ENCODE results near the gene ATP11A.

The ATP11A gene

GRCh38 chr13:112895521-112896465 lies 206.0 kb downstream of the ATP11A start:
- Histone ChIP-seq H3K4me1 (ENCODE audit: control insufficient read depth, low read depth, low read length) (peaks cover 8% of the 10 kb centered on the region), H3K4me2 (ENCODE audit: low read length) (no peak overlapping the region), H3K79me1 (ENCODE audit: low read length) (no peaks in the 10 kb centered on the region), H3K4me3 (ENCODE audit: low read length) (no peak overlapping the region), H3K36me3 (ENCODE audit: control insufficient read depth, insufficient read depth, low read length) (no peaks in the 10 kb centered on the region), H3K4ac (ENCODE audit: low read depth, low read length) (no peak overlapping the region), H3K9ac (ENCODE audit: low read length) (no peak overlapping the region), H3K56ac (ENCODE audit: low read length) (no peak overlapping the region), H2AK5ac (ENCODE audit: low read length) (no peak overlapping the region), H4K5ac (ENCODE audit: low read length) (no peak overlapping the region), H3K27me3 (ENCODE audit: insufficient read depth, low read length, poor library complexity) (no peaks in the 10 kb centered on the region), H3K27ac (ENCODE audit: low read depth, low read length) (no peak overlapping the region), H2BK5ac (ENCODE audit: low read length) (no peak overlapping the region), H2BK120ac (ENCODE audit: low read depth, low read length) (no peak overlapping the region), H2BK15ac (replicated peaks; ENCODE audit: low read depth) (no peak overlapping the region), H4K8ac (ENCODE audit: low read depth, low read length) (no peak overlapping the region), H3K23ac (ENCODE audit: low read length) (no peak overlapping the region), H3K18ac (ENCODE audit: low read length) (no peak overlapping the region), H3K79me2 (ENCODE audit: control insufficient read depth, insufficient read depth, low read length) (no peaks in the 10 kb centered on the region)
- DNase-seq, result no peak
- WGBS (ENCODE audit: extremely low coverage, insufficient coverage, low lambda C conversion rate), result no CpG with 5 or more reads among the region's 29 CpGs

GRCh38 chr13:112896736-112897602 lies 207.1 kb downstream of the ATP11A start:
- no peaks in the 10 kb centered on the region for H3K36me3 ChIP-seq (ENCODE audit: control insufficient read depth, insufficient read depth, low read length)
- no CpG with 5 or more reads among the region's 27 CpGs for WGBS (ENCODE audit: extremely low coverage, insufficient coverage, low lambda C conversion rate)
- DNase-seq, result no peak

GRCh38 chr13:112897603-112897955 lies 207.7 kb downstream of the ATP11A start:
- Histone ChIP-seq H3K79me2 (ENCODE audit: control insufficient read depth, insufficient read depth, low read length) (no peaks in the 10 kb centered on the region), H3K4ac (ENCODE audit: low read depth, low read length) (no peak overlapping the region), H3K36me3 (ENCODE audit: control insufficient read depth, insufficient read depth, low read length) (no peaks in the 10 kb centered on the region), H3K23ac (ENCODE audit: low read length) (no peak overlapping the region), H4K5ac (ENCODE audit: low read length) (no peak overlapping the region), H3K9ac (ENCODE audit: low read length) (no peak overlapping the region), H3K56ac (ENCODE audit: low read length) (no peak overlapping the region), H3K18ac (ENCODE audit: low read length) (no peak overlapping the region), H3K79me1 (ENCODE audit: low read length) (no peaks in the 10 kb centered on the region), H2AK5ac (ENCODE audit: low read length) (no peak overlapping the region), H3K4me3 (ENCODE audit: low read length) (no peak overlapping the region), H2BK120ac (ENCODE audit: low read depth, low read length) (no peak overlapping the region), H3K4me1 (ENCODE audit: control insufficient read depth, low read depth, low read length) (peaks cover 5% of the 10 kb centered on the region), H3K27me3 (ENCODE audit: insufficient read depth, low read length, poor library complexity) (no peaks in the 10 kb centered on the region), H3K4me2 (ENCODE audit: low read length) (no peak overlapping the region), H2BK5ac (ENCODE audit: low read length) (no peak overlapping the region), H3K27ac (ENCODE audit: low read depth, low read length) (no peak overlapping the region), H2BK15ac (replicated peaks; ENCODE audit: low read depth) (no peak overlapping the region), H4K8ac (ENCODE audit: low read depth, low read length) (no peak overlapping the region)
- DNase-seq, result no peak
- WGBS (ENCODE audit: extremely low coverage, insufficient coverage, low lambda C conversion rate), result no CpG with 5 or more reads among the region's 6 CpGs

More at GRCh38 chr13:112896736-112897602, 207.1 kb downstream of the ATP11A start:
- Histone ChIP-seq H3K56ac (ENCODE audit: low read length) (no peak overlapping the region), H4K8ac (ENCODE audit: low read depth, low read length) (no peak overlapping the region), H3K79me1 (ENCODE audit: low read length) (no peaks in the 10 kb centered on the region), H3K9ac (ENCODE audit: low read length) (no peak overlapping the region), H3K4me1 (ENCODE audit: control insufficient read depth, low read depth, low read length) (peaks cover 5% of the 10 kb centered on the region), H3K4ac (ENCODE audit: low read depth, low read length) (no peak overlapping the region), H3K27me3 (ENCODE audit: insufficient read depth, low read length, poor library complexity) (no peaks in the 10 kb centered on the region), H3K4me3 (ENCODE audit: low read length) (no peak overlapping the region), H4K5ac (ENCODE audit: low read length) (no peak overlapping the region), H3K23ac (ENCODE audit: low read length) (no peak overlapping the region), H3K4me2 (ENCODE audit: low read length) (no peak overlapping the region), H2BK5ac (ENCODE audit: low read length) (no peak overlapping the region), H3K79me2 (ENCODE audit: control insufficient read depth, insufficient read depth, low read length) (no peaks in the 10 kb centered on the region), H3K18ac (ENCODE audit: low read length) (no peak overlapping the region), H2BK120ac (ENCODE audit: low read depth, low read length) (no peak overlapping the region), H2AK5ac (ENCODE audit: low read length) (no peak overlapping the region), H2BK15ac (replicated peaks; ENCODE audit: low read depth) (no peak overlapping the region), H3K27ac (ENCODE audit: low read depth, low read length) (no peak overlapping the region)

- WGBS (ENCODE audit: extremely low coverage, insufficient coverage, low lambda C conversion rate), result no CpG with 5 or more reads among the region's 39 CpGs
- Histone ChIP-seq H3K4me1 (ENCODE audit: control insufficient read depth, low read depth, low read length) (peaks cover 5% of the 10 kb centered on the region), H2AK5ac (ENCODE audit: low read length) (no peak overlapping the region), H3K27ac (ENCODE audit: low read depth, low read length) (no peak overlapping the region), H3K4me2 (ENCODE audit: low read length) (no peak overlapping the region), H2BK120ac (ENCODE audit: low read depth, low read length) (no peak overlapping the region), H3K79me1 (ENCODE audit: low read length) (no peaks in the 10 kb centered on the region), H4K8ac (ENCODE audit: low read depth, low read length) (no peak overlapping the region), H3K4ac (ENCODE audit: low read depth, low read length) (no peak overlapping the region), H2BK5ac (ENCODE audit: low read length) (no peak overlapping the region), H3K27me3 (ENCODE audit: insufficient read depth, low read length, poor library complexity) (no peaks in the 10 kb centered on the region), H2BK15ac (replicated peaks; ENCODE audit: low read depth) (no peak overlapping the region), H3K4me3 (ENCODE audit: low read length) (no peak overlapping the region), H3K36me3 (ENCODE audit: control insufficient read depth, insufficient read depth, low read length) (no peaks in the 10 kb centered on the region), H3K18ac (ENCODE audit: low read length) (no peak overlapping the region), H3K79me2 (ENCODE audit: control insufficient read depth, insufficient read depth, low read length) (no peaks in the 10 kb centered on the region), H4K5ac (ENCODE audit: low read length) (no peak overlapping the region), H3K56ac (ENCODE audit: low read length) (no peak overlapping the region), H3K9ac (ENCODE audit: low read length) (no peak overlapping the region), H3K23ac (ENCODE audit: low read length) (no peak overlapping the region)
- DNase-seq, result no peak
Observed at GRCh38 chr13:112897956-112898620, 208.2 kb downstream of the ATP11A start.

- Histone ChIP-seq H3K4me3 (ENCODE audit: low read length) (no peak overlapping the region), H3K79me1 (ENCODE audit: low read length) (no peaks in the 10 kb centered on the region), H3K23ac (ENCODE audit: low read length) (no peak overlapping the region), H2BK15ac (replicated peaks; ENCODE audit: low read depth) (no peak overlapping the region), H2BK5ac (ENCODE audit: low read length) (no peak overlapping the region), H3K4me1 (ENCODE audit: control insufficient read depth, low read depth, low read length) (no peaks in the 10 kb centered on the region), H4K5ac (ENCODE audit: low read length) (no peak overlapping the region), H2AK5ac (ENCODE audit: low read length) (no peak overlapping the region), H3K27me3 (ENCODE audit: insufficient read depth, low read length, poor library complexity) (no peaks in the 10 kb centered on the region), H3K56ac (ENCODE audit: low read length) (no peak overlapping the region), H3K36me3 (ENCODE audit: control insufficient read depth, insufficient read depth, low read length) (no peaks in the 10 kb centered on the region), H3K4me2 (ENCODE audit: low read length) (no peak overlapping the region), H3K4ac (ENCODE audit: low read depth, low read length) (no peak overlapping the region), H3K79me2 (ENCODE audit: control insufficient read depth, insufficient read depth, low read length) (no peaks in the 10 kb centered on the region), H3K27ac (ENCODE audit: low read depth, low read length) (no peak overlapping the region), H3K9ac (ENCODE audit: low read length) (no peak overlapping the region), H4K8ac (ENCODE audit: low read depth, low read length) (no peak overlapping the region), H3K18ac (ENCODE audit: low read length) (no peak overlapping the region), H2BK120ac (ENCODE audit: low read depth, low read length) (no peak overlapping the region)
- no CpG with 5 or more reads among the region's 26 CpGs for WGBS (ENCODE audit: extremely low coverage, insufficient coverage, low lambda C conversion rate)
- DNase-seq, result no peak
Observed at GRCh38 chr13:112898621-112899280, 208.9 kb downstream of the ATP11A start.
